ENCODE data around the gene DECR2.

DNA sequence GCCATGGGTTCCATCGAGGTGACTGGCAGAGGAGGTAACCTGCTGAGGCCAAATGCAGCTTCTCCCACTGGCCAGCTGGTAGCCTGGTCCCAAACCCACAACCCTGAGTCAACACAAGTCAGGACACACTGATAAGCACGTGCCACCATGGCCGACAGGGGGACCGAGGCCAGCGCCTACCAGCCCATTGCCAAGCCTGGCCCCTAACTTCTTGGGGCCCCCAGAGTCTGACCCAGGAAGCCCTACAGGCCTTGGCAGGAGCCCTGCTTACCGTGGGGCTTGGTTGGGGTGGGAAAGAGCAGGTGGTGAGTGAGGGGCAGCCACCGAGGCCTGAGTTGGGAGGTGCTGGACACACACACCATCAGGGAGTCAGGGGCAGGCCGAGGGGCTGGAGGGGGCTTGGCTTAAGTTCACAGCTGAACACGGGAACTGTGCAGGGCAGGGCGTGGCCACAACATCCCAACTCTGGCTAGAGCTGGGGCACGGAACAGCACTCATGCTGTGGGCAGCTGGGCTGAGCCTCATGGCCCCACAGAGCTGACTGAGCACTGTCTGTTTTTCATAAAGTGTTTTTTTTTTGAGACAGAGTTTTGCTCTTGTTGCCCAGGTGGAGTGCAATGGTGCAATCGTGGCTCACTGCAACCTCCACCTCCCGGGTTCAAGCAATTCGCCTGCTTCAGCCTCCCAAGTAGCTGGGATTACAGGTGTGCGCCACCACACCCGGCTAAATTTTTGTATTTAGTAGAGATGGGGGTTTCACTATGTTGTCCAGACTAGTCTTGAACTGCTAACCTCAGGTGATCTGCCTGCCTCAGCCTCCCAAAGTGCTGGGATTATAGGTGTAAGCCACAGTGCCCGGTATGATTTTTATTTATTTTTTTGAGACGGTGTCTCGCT lies 36.8 kb upstream of the DECR2 start:
- TF ChIP-seq FOXP4 (CRISPR knock-in tag; IDR thresholded peaks at IDR 0.05) (no peak), POLR2A (IDR thresholded peaks at IDR 0.05; ENCODE audit: insufficient read depth in 1 of 2, low read depth in 2 of 2, low read length in 2 of 2) (no peak), RAD51 (IDR thresholded peaks at IDR 0.05; ENCODE audit: borderline replicate concordance) (no peak), ATF3 (CRISPR knock-in tag; IDR thresholded peaks at IDR 0.05) (no peak), CTCF (CRISPR knock-in tag; IDR thresholded peaks at IDR 0.05) (no peak)

All from HepG2 (cell line).